VCaP (cell line): ENCODE results near the gene NAGA.
A peak's percentile ranks its signal among the peaks of the same experiment; 100 is the strongest.

Source experiments
- H3K27ac ChIP-seq: fragments of 450-650 bp; 2 replicates; pipeline ENCODE4 v1.5.1; 2017
- TF ChIP-seq, protein P1 (sequence below): fragments of 450-650 bp; conservative IDR thresholded peaks from 2 replicates; pipeline ENCODE4 v1.5.1; 2017; ENCODE audit warnings: mild to moderate bottlenecking, moderate library complexity

NAGA gene

DNA sequence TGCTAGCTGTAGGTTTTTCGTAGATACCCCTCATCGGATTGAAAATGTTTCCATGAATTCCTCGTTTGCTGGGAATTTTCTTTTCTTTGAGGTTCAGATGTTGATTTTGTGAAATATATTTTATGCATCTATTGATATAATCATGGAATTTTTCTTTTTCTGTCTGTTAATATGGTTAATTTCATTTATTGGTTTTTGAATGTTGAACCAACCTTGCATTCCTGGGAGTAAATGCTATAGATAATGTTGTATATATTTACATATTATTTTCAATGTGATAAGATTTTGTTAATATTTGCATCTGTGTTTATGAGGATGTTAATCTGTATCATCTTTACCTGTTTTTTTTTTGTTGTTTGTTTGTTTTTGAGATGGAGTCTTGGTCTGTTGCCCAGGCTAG is 30.6 kb upstream of the NAGA start:
- H3K27ac ChIP-seq, result no peak overlapping the region
- TF ChIP-seq, protein P1, sequence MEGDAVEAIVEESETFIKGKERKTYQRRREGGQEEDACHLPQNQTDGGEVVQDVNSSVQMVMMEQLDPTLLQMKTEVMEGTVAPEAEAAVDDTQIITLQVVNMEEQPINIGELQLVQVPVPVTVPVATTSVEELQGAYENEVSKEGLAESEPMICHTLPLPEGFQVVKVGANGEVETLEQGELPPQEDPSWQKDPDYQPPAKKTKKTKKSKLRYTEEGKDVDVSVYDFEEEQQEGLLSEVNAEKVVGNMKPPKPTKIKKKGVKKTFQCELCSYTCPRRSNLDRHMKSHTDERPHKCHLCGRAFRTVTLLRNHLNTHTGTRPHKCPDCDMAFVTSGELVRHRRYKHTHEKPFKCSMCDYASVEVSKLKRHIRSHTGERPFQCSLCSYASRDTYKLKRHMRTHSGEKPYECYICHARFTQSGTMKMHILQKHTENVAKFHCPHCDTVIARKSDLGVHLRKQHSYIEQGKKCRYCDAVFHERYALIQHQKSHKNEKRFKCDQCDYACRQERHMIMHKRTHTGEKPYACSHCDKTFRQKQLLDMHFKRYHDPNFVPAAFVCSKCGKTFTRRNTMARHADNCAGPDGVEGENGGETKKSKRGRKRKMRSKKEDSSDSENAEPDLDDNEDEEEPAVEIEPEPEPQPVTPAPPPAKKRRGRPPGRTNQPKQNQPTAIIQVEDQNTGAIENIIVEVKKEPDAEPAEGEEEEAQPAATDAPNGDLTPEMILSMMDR, result no peak

DNA sequence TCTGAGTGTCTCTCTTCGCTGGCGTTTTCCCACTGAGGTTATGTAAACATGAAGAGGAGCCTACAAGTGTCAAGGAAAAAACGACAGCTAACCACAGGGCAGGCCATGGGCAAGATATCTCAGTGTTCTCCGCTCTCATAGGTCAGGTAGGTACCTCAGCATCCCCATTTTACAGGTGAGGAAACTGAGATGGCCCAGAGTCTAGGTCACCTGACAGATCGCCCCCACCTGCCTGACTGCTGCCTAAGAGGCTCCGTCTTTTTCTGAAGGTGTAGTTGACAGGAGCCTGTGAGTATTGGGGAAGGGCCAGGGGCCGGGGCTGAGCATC is 20.8 kb upstream of the NAGA start:
- TF ChIP-seq, protein P1, result no peak
- peak overlapping the region; percentile 95 for H3K27ac ChIP-seq

DNA sequence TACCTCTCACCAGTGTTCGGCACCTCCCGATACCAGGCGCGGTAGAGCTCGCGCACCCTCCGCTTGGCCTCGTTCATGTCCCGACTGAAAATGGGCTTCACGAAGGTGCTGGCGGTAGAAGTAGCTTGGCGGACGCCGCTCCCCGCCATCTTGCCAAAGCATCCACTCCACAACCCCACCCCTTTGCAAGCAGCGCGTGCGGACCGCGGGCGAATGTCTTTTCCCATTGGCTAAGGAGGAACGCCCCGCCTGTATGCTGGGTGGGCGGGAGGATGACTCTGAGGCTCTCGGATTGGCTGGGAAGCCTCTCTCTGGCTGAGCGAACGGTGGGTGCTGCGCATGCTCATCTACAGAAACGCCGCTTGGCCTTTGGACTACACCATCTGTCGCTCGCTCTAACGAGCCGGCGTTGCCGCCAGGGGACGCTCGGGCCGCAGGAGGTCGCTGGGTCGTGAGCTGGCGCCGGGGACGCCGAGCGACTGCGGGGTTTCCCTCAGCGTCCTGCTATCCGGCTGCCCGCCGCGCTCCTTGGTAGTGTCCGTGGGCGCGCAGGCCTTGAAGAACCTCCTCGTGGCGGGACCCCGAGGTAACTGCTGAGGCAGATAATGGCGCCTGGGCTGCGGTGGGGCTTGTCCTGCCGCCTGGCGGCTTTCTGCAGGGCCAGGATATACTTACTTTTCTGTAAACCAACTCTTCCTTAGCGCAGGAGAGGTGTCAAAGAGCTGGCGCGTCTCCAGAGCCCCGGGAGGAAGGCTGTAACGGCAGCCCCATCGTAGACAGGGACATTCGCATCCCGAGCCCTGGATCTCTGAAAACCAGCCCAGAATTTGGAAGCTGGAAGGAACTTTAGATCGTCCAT is 20.2 kb upstream of the NAGA start, which contains the start of gene NDUFA6:
Gene NDUFA6, minus strand, starts transcription at position 177 of the 859 bp plus-strand sequence. Its CDS starts 28 bp downstream, at position 149.
- TF ChIP-seq, protein P1, result peak; percentile 94
- peak within 1 kb of the TSS; percentile 95 for H3K27ac ChIP-seq

DNA sequence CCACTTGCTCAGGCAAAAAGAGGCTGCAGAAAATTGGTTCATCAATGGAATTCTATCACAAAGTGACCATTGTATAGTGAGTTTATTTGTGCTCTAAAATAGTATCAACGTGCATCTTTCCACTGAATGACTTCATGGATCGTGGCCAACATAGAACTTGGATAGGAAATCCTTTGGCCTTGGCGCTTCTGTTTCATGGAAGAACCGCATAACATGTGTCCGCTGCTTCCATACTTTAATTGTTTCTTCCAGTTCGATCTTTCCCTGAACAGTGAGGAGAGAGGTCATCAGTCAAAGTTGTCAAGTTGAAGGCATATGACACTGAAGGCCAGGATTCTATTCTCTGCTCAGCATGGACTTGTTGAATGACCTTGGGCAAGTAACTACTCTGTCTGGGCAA is 15.4 kb upstream of the NAGA start:
- TF ChIP-seq, protein P1, result no peak
- H3K27ac ChIP-seq, result no peak overlapping the region

DNA sequence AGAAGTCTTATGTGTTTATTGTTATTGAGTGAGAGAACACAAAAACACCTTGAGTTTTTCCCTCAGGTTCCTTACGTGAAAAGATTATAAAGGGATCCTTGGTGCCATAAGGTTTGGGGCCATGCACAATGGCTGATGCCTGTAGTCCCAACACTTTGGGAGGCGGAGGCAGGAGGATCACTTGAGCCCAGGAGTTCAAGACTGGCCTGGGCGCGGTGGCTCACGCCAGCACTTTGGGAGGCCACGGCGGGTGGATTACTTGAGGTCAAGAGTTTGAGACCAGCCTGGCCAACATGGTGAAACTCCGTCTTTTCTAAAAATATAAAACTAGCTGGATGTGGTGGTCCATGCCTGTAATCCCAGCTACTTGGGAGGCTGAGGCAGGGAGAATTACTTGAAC is 14.3 kb upstream of the NAGA start:
- no peak overlapping the region for H3K27ac ChIP-seq
- TF ChIP-seq, protein P1, result no peak

DNA sequence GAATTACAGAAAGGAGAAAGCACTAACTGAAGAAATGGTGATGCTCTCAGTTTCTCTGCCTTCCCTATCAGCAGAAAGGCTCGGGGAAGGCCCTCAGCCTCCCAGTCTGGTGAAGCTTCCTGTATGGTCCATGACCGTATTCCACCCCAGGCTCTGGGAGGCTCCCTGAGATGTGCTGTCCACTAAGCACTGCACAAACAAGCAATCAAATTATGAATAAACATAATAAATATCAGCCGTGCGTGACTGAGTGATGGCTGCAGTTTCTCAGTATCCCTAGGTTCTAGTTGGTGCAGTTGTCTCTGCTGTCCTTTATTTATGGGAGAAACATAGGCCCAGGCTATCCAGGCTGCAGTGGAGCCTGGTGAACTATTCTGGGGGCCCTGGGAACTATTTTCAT is 12.5 kb upstream of the NAGA start:
- TF ChIP-seq, protein P1, result no peak
- peak overlapping the region; percentile 95 for H3K27ac ChIP-seq

DNA sequence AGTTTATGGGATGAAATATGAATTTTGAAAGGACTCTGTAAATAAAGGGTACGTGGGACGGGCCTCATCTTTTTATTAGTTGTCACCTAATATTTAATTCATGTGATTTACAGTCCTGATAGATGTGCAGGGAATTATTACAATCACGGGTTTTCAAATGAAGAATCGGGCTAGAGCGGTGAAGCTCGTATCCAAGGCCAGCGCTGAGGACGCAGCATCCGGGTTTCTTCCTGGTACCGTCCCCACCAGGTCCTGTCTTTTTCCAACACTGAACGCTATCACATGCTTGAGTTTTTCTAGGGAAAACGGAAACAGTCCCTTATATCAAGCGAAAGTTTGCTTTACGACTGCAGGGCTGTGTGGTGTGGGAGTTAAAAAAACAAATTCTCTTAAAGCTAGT is 9.7 kb upstream of the NAGA start:
- TF ChIP-seq, protein P1, result no peak
- H3K27ac ChIP-seq, result peak overlapping the region; percentile 95
